Caco-2 (cell line): Measurements from ENCODE around the gene TAGLN. TPM values are rescaled to one million over a fixed set of nuclear protein-coding genes. Genes with fewer than 3 reads are reported as not detected.

Experiments used
- BruUV-seq: library from RNA; stranded (reverse); fragments of 400-500 nt; replicated peaks from 2 replicates; lab custom pipeline; 2021; lab: Mats Ljungman, UMichigan
- CTCF ChIA-PET: fragments of 300-600 bp; sonication (Branson Sonifier 250); formaldehyde crosslinking; loops from one replicate; lab custom pipeline; 2022; ENCODE audit warnings: antibody characterized with exemption; lab: Charles Lee
- POLR2A ChIA-PET: fragments of 300-600 bp; sonication (Branson Sonifier 250); formaldehyde crosslinking; loops from one replicate; lab custom pipeline; 2022; ENCODE audit warnings: antibody characterized with exemption; lab: Charles Lee
- DNase-seq, 2 experiments: peaks; one replicate each; pipeline versions ENCODE4 v3.0.0 to v3.0.0-alpha.2; 2020 to 2022
- H3K27me3 ChIP-seq: replicated peaks from 2 replicates; pipeline ENCODE4 v1.6.0; 2011; ENCODE audit warnings: low read length; ENCODE audit not compliant: control insufficient read depth, insufficient read depth
- H3K36me3 ChIP-seq: 2 replicates; pipeline ENCODE4 v1.5.1; 2011; ENCODE audit warnings: low read length; ENCODE audit not compliant: control insufficient read depth, insufficient read depth
- H3K4me1 ChIP-seq: fragments of 250-450 bp; sonication (Bioruptor Pico); 2 replicates; pipeline ENCODE4 v1.5.1; 2020; ENCODE audit warnings: mild to moderate bottlenecking
- H3K4me3 ChIP-seq: 2 replicates; pipeline ENCODE4 v1.5.1; 2011; ENCODE audit warnings: low read depth, mild to moderate bottlenecking, control low read depth, low read length
- H3K9me3 ChIP-seq: fragments of 250-450 bp; sonication (Bioruptor Pico); 2 replicates; pipeline ENCODE4 v1.5.1; 2020; ENCODE audit warnings: mild to moderate bottlenecking, moderate library complexity
- H3K27ac Mint-ChIP-seq: one replicate; pipeline ENCODE4 v1.8.0; 2022; ENCODE audit warnings: mixed read lengths; ENCODE audit not compliant: unreplicated experiment
- H3K27me3 Mint-ChIP-seq: one replicate; pipeline ENCODE4 v1.8.0; 2022; ENCODE audit warnings: mixed read lengths; ENCODE audit not compliant: insufficient read depth, unreplicated experiment
- H3K36me3 Mint-ChIP-seq: one replicate; pipeline ENCODE4 v1.8.0; 2022; ENCODE audit warnings: mild to moderate bottlenecking, mixed read lengths; ENCODE audit not compliant: insufficient read depth, unreplicated experiment
- H3K4me1 Mint-ChIP-seq: one replicate; pipeline ENCODE4 v1.8.0; 2022; ENCODE audit warnings: low read depth, mixed read lengths; ENCODE audit not compliant: unreplicated experiment
- H3K4me3 Mint-ChIP-seq: one replicate; pipeline ENCODE4 v1.8.0; 2022; ENCODE audit warnings: mild to moderate bottlenecking, moderate library complexity, mixed read lengths; ENCODE audit not compliant: unreplicated experiment
- H3K9me3 Mint-ChIP-seq: one replicate; pipeline ENCODE4 v1.8.0; 2022; ENCODE audit warnings: mixed read lengths; ENCODE audit not compliant: unreplicated experiment
- CTCF ChIP-seq, 2 experiments: fragments of 200-600 bp in 1 of 2; IDR thresholded peaks; 1 replicate in 1 of 2; 2 replicates in 1 of 2; pipeline versions ENCODE4 v1.5.1 to v1.8.0; 2011 to 2022; ENCODE audit warnings: antibody characterized with exemption in 1 of 2, control low read depth in 1 of 2, inconsistent platforms in 1 of 2, low read depth in 1 of 2, low read length in 1 of 2, mild to moderate bottlenecking in 1 of 2, moderate library complexity in 1 of 2; ENCODE audit not compliant: insufficient read depth in 1 of 2, severe bottlenecking in 1 of 2, unreplicated experiment in 1 of 2
- intact Hi-C: fragments of 100-400 bp; cut with micrococcal nuclease; formaldehyde crosslinking; loops from one replicate; pipeline ENCODE4 v1.10.0; 2022; ENCODE audit not compliant: unreplicated experiment
- total RNA-seq: library from RNA; stranded (reverse); gene quantifications from 2 replicates; pipeline ENCODE4 v1.2.3, GENCODE V29; 2022

Gene TAGLN
- total RNA-seq, 1 experiment from 2014 or later = 303 TPM

GRCh38 chr11:117179048-117179999 is 19.8 kb upstream of the TAGLN start:
- Histone ChIP-seq H3K9me3 (no peaks in the 10 kb centered on the region), H3K4me1 (peaks cover 27% of the 10 kb centered on the region), H3K36me3 (peaks cover 9% of the 10 kb centered on the region), H3K27me3 (no peaks in the 10 kb centered on the region), H3K4me3 (peak overlapping the region; percentile 87)
- DNase-seq = peak; percentile 75 to 81
- CTCF ChIA-PET = interaction anchor here (1.0 to 4.0 kb wide), 8 partner anchors 16 to 406 kb away, joined by 3 to 38 read pairs (median 4); partner anchors contain the start of genes BUD13, PAFAH1B2 and PCSK7
- peaks cover 30% of the 10 kb centered on the region for H3K4me1 Mint-ChIP-seq
- intact Hi-C loops = no loop called here
- no peaks in the 10 kb centered on the region for H3K9me3 Mint-ChIP-seq
- H3K36me3 Mint-ChIP-seq = peaks cover 62% of the 10 kb centered on the region
- no peak for TF ChIP-seq CTCF (IDR thresholded peaks at IDR 0.05; ENCODE audit: insufficient read depth in 1 of 2, low read depth in 1 of 2, low read length in 1 of 2, severe bottlenecking in 1 of 2, unreplicated experiment in 1 of 2)
- H3K4me3 Mint-ChIP-seq = peak overlapping the region; percentile 97
- no TSS peak for BruUV-seq
- H3K27ac Mint-ChIP-seq = peak overlapping the region; percentile 96
- H3K27me3 Mint-ChIP-seq = no peaks in the 10 kb centered on the region
- POLR2A ChIA-PET = interaction anchor here (0.6 to 1.9 kb wide), 12 partner anchors 20 to 359 kb away, joined by 3 to 21 read pairs (median 6); partner anchors contain the start of genes CEP164, PAFAH1B2 and TAGLN

GRCh38 chr11:117180020-117180419 is 19.1 kb upstream of the TAGLN start:
- H3K27ac Mint-ChIP-seq = peak overlapping the region; percentile 96
- TF ChIP-seq CTCF (IDR thresholded peaks at IDR 0.05; ENCODE audit: insufficient read depth in 1 of 2, low read depth in 1 of 2, low read length in 1 of 2, severe bottlenecking in 1 of 2, unreplicated experiment in 1 of 2) = no peak
- peak overlapping the region; percentile 97 for H3K4me3 Mint-ChIP-seq
- no peaks in the 10 kb centered on the region for H3K9me3 Mint-ChIP-seq
- no TSS peak for BruUV-seq
- ChIA-PET CTCF (interaction anchor here (0.6 to 4.0 kb wide), 7 partner anchors 15 to 315 kb away, joined by 3 to 38 read pairs (median 3); partner anchors contain the start of gene PAFAH1B2), POLR2A (interaction anchor here (1.0 kb wide), 1 partner anchor 36 kb away, joined by 15 read pairs; the partner anchor contains the start of gene PAFAH1B2)
- intact Hi-C loops = no loop called here
- H3K27me3 ChIP-seq = no peaks in the 10 kb centered on the region
- peaks cover 32% of the 10 kb centered on the region for H3K4me1 ChIP-seq
- no peaks in the 10 kb centered on the region for H3K9me3 ChIP-seq
- peak overlapping the region; percentile 87 for H3K4me3 ChIP-seq
- peaks cover 9% of the 10 kb centered on the region for H3K36me3 ChIP-seq
- peaks cover 55% of the 10 kb centered on the region for H3K36me3 Mint-ChIP-seq
- H3K4me1 Mint-ChIP-seq = peaks cover 34% of the 10 kb centered on the region
- DNase-seq = no peak
- no peaks in the 10 kb centered on the region for H3K27me3 Mint-ChIP-seq
